SK-N-SH treated with all-trans-retinoic acid at 6 μM for 48 hours (cell line): Measurements from ENCODE around the gene PDGFC.

Experiments used
- ATAC-seq: fragments of 200-7000 bp; cut with Tn5 transposase; 3 replicates; pipeline ENCODE4 v1.9.1; 2020; ENCODE audit warnings: mild to moderate bottlenecking, moderate library complexity
- ARNTL ChIP-seq: fragments of 450-650 bp; formaldehyde crosslinking; IDR thresholded peaks from 2 replicates; pipeline ENCODE4 v1.5.0; 2020; ENCODE audit warnings: low read depth, mild to moderate bottlenecking, moderate library complexity, borderline replicate concordance
- BACH2 ChIP-seq: fragments of 250-450 bp; sonication (Bioruptor Pico); IDR thresholded peaks from 2 replicates; pipeline ENCODE4 v1.9.0; 2021; ENCODE audit warnings: mild to moderate bottlenecking, borderline replicate concordance
- CSDC2 ChIP-seq: fragments of 250-450 bp; sonication (Bioruptor Pico); IDR thresholded peaks from 2 replicates; pipeline ENCODE4 v1.5.0; 2020; ENCODE audit warnings: mild to moderate bottlenecking, moderate library complexity
- ESRRG ChIP-seq: fragments of 250-450 bp; sonication (Bioruptor Pico); IDR thresholded peaks from 2 replicates; pipeline ENCODE4 v1.6.1; 2021; ENCODE audit warnings: mild to moderate bottlenecking
- GLIS3 ChIP-seq: fragments of 250-450 bp; sonication (Bioruptor Pico); IDR thresholded peaks from 2 replicates; pipeline ENCODE4 v1.5.0; 2020; ENCODE audit warnings: mild to moderate bottlenecking, moderate library complexity
- ISL1 ChIP-seq: fragments of 250-450 bp; sonication (Bioruptor Pico); IDR thresholded peaks from 2 replicates; pipeline ENCODE4 v2.1.2; 2022; ENCODE audit warnings: mild to moderate bottlenecking, moderate library complexity
- OSR1 ChIP-seq: fragments of 250-450 bp; sonication (Bioruptor Pico); IDR thresholded peaks from 2 replicates; pipeline ENCODE4 v1.8.0; 2022; ENCODE audit warnings: moderate library complexity, mild to moderate bottlenecking, inconsistent platforms
- POU6F1 ChIP-seq: fragments of 250-450 bp; sonication (Bioruptor Pico); IDR thresholded peaks from 2 replicates; pipeline ENCODE4 v1.8.0; 2021; ENCODE audit warnings: low read depth, mild to moderate bottlenecking, moderate library complexity, borderline replicate concordance
- PPARA ChIP-seq: fragments of 250-450 bp; sonication (Bioruptor Pico); IDR thresholded peaks from 2 replicates; pipeline ENCODE4 v1.5.0; 2020; ENCODE audit warnings: mild to moderate bottlenecking, borderline replicate concordance
- RARB ChIP-seq: fragments of 250-450 bp; sonication (Bioruptor Pico); IDR thresholded peaks from 2 replicates; pipeline ENCODE4 v1.8.0; 2021; ENCODE audit warnings: mild to moderate bottlenecking, moderate library complexity
- SNAI2 ChIP-seq: fragments of 250-450 bp; sonication (Bioruptor Pico); IDR thresholded peaks from 2 replicates; pipeline ENCODE4 v1.5.0; 2020; ENCODE audit warnings: mild to moderate bottlenecking, moderate library complexity
- TCF4 ChIP-seq: fragments of 250-450 bp; sonication (Bioruptor Pico); IDR thresholded peaks from 2 replicates; pipeline ENCODE4 v1.8.0; 2021; ENCODE audit warnings: mild to moderate bottlenecking, moderate library complexity, borderline replicate concordance
- TOX ChIP-seq: fragments of 250-450 bp; sonication (Bioruptor Pico); IDR thresholded peaks from 2 replicates; pipeline ENCODE4 v1.8.0; 2021; ENCODE audit warnings: mild to moderate bottlenecking, moderate library complexity, borderline replicate concordance
- TSHZ2 ChIP-seq: fragments of 250-450 bp; sonication (Bioruptor Pico); IDR thresholded peaks from 2 replicates; pipeline ENCODE4 v1.5.0; 2020; ENCODE audit warnings: mild to moderate bottlenecking, moderate library complexity
- ZC3H10 ChIP-seq: fragments of 250-450 bp; sonication (Bioruptor Pico); IDR thresholded peaks from 2 replicates; pipeline ENCODE4 v1.5.1; 2021; ENCODE audit warnings: mild to moderate bottlenecking, moderate library complexity
- ZFP3 ChIP-seq: fragments of 250-450 bp; sonication (Bioruptor Pico); IDR thresholded peaks from 2 replicates; pipeline ENCODE4 v1.5.0; 2020; ENCODE audit warnings: mild to moderate bottlenecking, moderate library complexity
- ZFP30 ChIP-seq: fragments of 450-650 bp; formaldehyde crosslinking; IDR thresholded peaks from 2 replicates; pipeline ENCODE4 v1.5.0; 2022; ENCODE audit warnings: mild to moderate bottlenecking, moderate library complexity
- ZNF565 ChIP-seq: fragments of 450-650 bp; formaldehyde crosslinking; conservative IDR thresholded peaks from 2 replicates; pipeline ENCODE4 v1.5.0; 2020; ENCODE audit warnings: low read depth, mild to moderate bottlenecking, moderate library complexity
- TF ChIP-seq, protein P1 (sequence below): fragments of 250-450 bp; sonication (Bioruptor Pico); IDR thresholded peaks from 2 replicates; pipeline ENCODE4 v1.5.1; 2021; ENCODE audit warnings: mild to moderate bottlenecking, moderate library complexity

Gene PDGFC

DNA sequence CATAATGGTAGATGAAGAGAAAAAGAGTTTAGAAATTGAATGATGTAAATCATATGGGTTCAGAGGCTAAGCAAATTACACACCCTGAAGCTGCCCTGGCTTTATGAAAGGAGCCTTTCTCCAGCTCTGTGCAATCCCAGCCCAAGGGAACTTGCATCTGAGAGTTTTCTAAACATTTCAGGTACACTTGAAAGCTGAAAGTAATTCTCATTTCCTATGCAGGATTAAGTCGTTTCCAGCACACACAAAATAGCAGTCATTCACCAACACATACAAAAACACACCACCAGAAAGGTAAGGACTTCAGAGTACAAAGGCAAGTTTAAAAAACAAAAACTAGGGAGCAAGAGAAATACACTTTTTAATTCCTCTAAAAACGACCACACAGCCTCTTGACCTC is 1.7 kb downstream of the PDGFC start:
- ATAC-seq, result peak; percentile 11; the same call in 1 of the 3 replicates
- no peak for TF ChIP-seq ZC3H10 (CRISPR knock-in tag)
- TF ChIP-seq ZFP30 (CRISPR knock-in tag), result no peak

DNA sequence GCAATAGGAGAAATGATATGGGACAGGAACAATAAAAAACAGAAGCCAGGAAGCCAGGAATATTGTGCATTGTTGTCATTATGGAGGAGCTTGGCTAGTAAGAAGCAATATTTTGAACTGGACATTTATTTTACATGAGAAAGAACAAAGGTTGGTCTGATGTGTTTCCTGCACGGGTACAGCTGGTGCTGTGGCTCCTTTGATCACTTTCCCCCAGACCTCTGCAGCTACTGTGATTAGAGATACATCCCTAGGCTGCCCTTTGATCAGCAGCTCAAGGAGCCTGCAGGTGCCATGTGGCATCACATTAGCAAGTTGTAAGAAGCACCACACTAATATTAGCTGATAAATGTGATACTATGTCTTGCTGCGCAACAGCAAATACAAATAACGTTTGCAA is 2.5 kb downstream of the PDGFC start:
- peak; percentile 6; the same call in 1 of the 3 replicates for ATAC-seq
- no peak for TF ChIP-seq ARNTL (CRISPR knock-in tag)

DNA sequence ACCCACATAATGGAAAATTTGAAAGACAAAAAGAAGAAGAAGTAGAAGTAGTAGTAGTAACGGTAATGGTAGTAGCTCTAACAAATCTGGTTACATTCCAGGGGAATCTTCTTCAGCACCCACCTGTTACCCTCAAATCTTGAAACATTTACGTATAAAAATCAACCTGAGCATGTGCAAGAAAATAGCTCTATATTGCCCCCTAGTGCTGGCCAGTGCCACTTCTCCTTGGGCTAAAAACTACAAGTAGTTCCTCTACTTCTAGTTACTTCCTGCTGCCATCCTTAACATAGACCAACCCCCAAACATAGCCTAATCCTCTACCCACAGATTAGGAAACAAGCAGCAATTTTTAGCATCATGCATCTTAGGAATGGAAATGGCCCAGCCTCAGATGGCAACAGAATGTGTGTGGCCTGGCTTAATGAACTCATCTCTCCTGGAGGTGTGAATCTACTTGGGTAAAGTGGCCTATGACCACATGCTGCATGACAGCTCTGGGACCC is 3.1 kb downstream of the PDGFC start:
- ATAC-seq, result peak; percentile 57
- TF ChIP-seq RARB (CRISPR knock-in tag) (no peak), CSDC2 (CRISPR knock-in tag) (no peak), SNAI2 (CRISPR knock-in tag) (no peak), BACH2 (CRISPR knock-in tag) (no peak), OSR1 (CRISPR knock-in tag) (no peak), ESRRG (CRISPR knock-in tag) (no peak), TSHZ2 (CRISPR knock-in tag) (no peak), ZFP30 (CRISPR knock-in tag) (no peak), TCF4 (CRISPR knock-in tag) (no peak), PPARA (CRISPR knock-in tag) (no peak), ZFP3 (CRISPR knock-in tag) (no peak), ARNTL (CRISPR knock-in tag) (no peak), ZNF565 (CRISPR knock-in tag) (no peak)
- TF ChIP-seq, protein P1, sequence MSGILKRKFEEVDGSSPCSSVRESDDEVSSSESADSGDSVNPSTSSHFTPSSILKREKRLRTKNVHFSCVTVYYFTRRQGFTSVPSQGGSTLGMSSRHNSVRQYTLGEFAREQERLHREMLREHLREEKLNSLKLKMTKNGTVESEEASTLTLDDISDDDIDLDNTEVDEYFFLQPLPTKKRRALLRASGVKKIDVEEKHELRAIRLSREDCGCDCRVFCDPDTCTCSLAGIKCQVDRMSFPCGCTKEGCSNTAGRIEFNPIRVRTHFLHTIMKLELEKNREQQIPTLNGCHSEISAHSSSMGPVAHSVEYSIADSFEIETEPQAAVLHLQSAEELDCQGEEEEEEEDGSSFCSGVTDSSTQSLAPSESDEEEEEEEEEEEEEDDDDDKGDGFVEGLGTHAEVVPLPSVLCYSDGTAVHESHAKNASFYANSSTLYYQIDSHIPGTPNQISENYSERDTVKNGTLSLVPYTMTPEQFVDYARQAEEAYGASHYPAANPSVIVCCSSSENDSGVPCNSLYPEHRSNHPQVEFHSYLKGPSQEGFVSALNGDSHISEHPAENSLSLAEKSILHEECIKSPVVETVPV (CRISPR knock-in tag), result no peak

GRCh38 chr4:156966836-156967235 is 4.8 kb downstream of the PDGFC start:
- no peak for ATAC-seq
- TF ChIP-seq OSR1 (CRISPR knock-in tag) (no peak), RARB (CRISPR knock-in tag) (no peak), TCF4 (CRISPR knock-in tag) (no peak), ZC3H10 (CRISPR knock-in tag) (no peak), ESRRG (CRISPR knock-in tag) (no peak), ZFP3 (CRISPR knock-in tag) (no peak), ARNTL (CRISPR knock-in tag) (no peak), PPARA (CRISPR knock-in tag) (no peak), BACH2 (CRISPR knock-in tag) (no peak), TOX (no peak), GLIS3 (CRISPR knock-in tag) (no peak), POU6F1 (no peak)

DNA sequence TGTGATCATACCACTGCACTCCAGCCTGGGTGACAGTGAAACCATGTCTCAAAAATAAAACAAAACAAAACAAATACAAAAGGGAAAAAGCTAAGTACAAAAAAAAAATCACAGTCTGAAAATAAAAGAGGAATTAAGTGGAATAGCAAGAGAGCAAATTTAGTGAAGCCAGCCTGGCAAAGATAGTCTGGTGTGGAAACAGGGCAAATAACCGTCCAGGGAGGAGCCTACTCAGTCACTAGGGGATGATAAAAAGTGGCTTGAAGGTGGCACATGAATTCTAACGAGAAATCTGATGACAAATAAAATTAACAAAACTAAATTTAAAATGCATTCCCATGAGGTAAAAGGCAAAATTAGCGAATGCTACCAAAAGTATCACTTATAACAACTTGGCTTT is 8.2 kb downstream of the PDGFC start:
- TF ChIP-seq RARB (CRISPR knock-in tag) (no peak), POU6F1 (no peak), ESRRG (CRISPR knock-in tag) (no peak), PPARA (CRISPR knock-in tag) (no peak), ISL1 (no peak), CSDC2 (CRISPR knock-in tag) (no peak)
- ATAC-seq, result no peak
